ENCODE data around the gene APC2.

APC2 gene

DNA sequence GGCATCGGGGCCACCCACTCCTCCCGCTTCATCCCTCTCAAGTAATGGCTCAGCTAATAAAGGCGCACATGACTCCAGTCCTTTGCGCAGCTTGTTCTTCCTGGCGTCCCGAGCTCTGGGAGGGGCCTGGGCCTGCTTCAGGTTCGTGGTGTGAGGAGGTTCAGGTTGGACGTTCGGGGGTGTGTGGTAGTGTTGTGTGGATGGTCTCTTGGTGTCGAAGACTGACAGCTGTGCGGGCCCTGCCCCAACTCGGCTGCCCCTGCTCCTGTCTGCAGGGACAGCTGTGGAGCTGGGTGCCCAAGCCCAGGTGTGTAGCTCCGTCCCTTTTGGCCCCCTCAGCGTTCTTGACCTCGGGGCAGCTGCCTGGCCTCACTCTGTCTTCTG, 9.5 kb upstream of the APC2 start:
- Mint-ChIP-seq H3K4me1 (peaks cover 32 to 53% of the 10 kb centered on the region in 2 donors), H3K36me3 (peaks cover 51 to 56% of the 10 kb centered on the region in 2 donors), H3K27ac (peak overlapping the region; percentile 67), H3K9me3 (no peaks in the 10 kb centered on the region), H3K27me3 (peaks cover 1 to 8% of the 10 kb centered on the region in 2 donors), H3K4me3 (peak overlapping the region; percentile 97 to 100)
- ATAC-seq (replicated peaks) (no peak), DNase-seq (no peak)

DNA sequence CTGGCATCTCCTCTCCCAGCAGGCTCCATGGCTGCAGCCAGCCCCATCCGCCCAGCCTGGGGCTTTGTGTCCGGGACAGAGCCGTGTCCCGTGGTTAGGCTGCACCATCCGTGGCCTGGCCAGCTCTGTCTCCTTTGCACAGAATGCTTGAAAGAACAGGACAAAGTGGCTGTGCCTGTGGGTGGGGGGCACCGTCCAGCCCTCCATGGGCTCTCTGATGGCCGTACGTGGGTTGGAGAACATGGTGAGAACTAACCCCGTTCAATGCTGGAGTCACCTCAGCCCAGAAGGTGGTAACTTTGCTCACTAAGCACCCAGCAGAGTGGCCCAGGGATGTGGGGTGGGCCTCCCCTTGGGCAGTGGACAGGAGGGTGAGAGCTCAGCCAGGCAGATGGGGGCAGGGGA, 8.9 kb upstream of the APC2 start:
- peaks cover 33 to 56% of the 10 kb centered on the region in 2 donors for H3K4me1 Mint-ChIP-seq
- H3K4me3 Mint-ChIP-seq: peak overlapping the region; percentile 97 to 100
- peaks cover 3 to 10% of the 10 kb centered on the region in 2 donors for H3K27me3 Mint-ChIP-seq
- no peaks in the 10 kb centered on the region for H3K9me3 Mint-ChIP-seq
- peak overlapping the region; percentile 67 for H3K27ac Mint-ChIP-seq
- DNase-seq (no peak), ATAC-seq (replicated peaks) (no peak)
- H3K36me3 Mint-ChIP-seq: peaks cover 49 to 56% of the 10 kb centered on the region in 2 donors

DNA sequence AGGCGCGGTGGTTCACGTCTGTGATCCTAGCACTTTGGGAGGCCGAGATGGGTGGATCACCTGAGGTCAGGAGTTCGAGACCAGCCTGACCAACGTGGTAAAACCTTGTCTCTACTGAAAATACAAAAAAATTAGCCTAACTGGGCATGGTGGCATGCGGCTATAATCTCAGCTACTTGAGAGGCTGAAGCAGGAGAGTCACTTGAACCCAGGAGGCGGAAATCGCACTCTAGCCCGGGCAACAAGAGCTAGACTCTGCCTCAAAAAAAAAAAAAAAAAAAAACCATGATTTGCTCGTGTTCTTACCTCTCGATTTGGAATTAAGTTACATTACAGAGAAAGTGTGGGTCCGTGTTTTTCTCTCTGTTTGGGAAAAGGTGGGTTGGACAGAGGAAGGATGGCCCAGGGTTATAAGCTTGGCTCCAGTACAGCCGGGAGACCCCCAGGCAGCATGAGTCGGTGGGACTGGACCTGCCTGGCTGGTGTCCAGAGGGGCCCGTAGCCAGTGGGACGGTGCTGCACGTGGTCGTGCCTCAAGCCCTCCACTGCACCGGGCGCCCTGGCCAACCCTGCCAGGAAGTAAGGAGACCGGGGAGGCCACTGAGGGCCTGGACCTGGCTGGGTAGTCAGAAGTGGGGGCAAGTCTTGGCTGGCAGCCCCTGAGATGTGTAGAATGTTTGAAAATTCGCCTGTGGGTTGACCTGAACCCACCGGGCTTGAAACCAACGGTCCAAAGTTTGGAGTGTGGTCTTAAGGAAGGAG, 8.1 kb upstream of the APC2 start:
- DNase-seq: no peak
- peak overlapping the region; percentile 83 for H3K27ac Mint-ChIP-seq
- H3K27me3 Mint-ChIP-seq: peaks cover 3 to 14% of the 10 kb centered on the region in 2 donors

DNA sequence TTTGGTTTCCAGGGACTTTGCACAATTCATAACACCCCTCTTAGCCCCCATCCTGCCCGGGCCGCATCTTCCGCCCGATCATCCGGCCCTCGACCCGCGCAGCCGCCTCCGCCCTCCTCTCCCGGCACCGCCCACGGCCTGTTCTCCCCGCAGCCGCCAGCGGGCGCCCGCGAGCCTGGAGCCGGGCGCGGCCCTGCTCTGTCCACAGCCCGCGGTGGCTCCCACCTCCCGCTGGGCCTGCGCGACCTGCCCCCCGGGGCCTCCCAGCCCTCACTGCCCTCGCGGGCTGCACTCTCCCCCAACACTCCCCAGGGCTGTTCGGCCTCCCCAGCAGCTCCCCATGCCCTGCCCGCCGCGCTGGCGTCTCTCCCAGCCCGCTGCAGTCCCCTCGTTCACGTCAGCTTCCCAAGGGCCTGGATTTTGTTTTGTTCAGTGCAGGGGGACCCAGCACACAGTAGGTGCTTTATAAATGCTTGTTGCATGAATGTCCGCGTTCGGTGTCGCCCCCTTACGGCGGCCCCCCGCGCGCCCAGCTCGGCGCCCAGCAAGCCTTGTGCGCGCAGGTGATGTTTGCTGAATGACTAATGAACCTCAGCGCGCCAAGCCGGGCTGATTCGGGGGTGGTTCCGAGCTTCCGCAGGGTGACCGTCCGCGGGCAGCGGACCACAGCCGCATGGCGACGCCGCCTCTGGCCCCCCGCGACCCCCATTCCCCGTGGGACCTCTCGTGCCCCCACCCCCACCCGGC, 4.6 kb upstream of the APC2 start:
- Mint-ChIP-seq H3K4me1 (peaks cover 36 to 53% of the 10 kb centered on the region in 2 donors), H3K9me3 (no peaks in the 10 kb centered on the region), H3K36me3 (peaks cover 29 to 35% of the 10 kb centered on the region in 2 donors), H3K27ac (peak overlapping the region; percentile 51), H3K27me3 (peaks cover 28 to 42% of the 10 kb centered on the region in 2 donors), H3K4me3 (peak overlapping the region; percentile 76 to 83)
- ATAC-seq (replicated peaks) (peak; percentile 80 to 88), DNase-seq (peak; percentile 69)

More for the DNA sequence above, 8.1 kb upstream of the APC2 start:
- ATAC-seq (replicated peaks): no peak
- Mint-ChIP-seq H3K4me1 (peaks cover 33 to 56% of the 10 kb centered on the region in 2 donors), H3K4me3 (peak overlapping the region; percentile 30 to 60), H3K36me3 (peaks cover 44 to 53% of the 10 kb centered on the region in 2 donors), H3K9me3 (no peaks in the 10 kb centered on the region)

DNA sequence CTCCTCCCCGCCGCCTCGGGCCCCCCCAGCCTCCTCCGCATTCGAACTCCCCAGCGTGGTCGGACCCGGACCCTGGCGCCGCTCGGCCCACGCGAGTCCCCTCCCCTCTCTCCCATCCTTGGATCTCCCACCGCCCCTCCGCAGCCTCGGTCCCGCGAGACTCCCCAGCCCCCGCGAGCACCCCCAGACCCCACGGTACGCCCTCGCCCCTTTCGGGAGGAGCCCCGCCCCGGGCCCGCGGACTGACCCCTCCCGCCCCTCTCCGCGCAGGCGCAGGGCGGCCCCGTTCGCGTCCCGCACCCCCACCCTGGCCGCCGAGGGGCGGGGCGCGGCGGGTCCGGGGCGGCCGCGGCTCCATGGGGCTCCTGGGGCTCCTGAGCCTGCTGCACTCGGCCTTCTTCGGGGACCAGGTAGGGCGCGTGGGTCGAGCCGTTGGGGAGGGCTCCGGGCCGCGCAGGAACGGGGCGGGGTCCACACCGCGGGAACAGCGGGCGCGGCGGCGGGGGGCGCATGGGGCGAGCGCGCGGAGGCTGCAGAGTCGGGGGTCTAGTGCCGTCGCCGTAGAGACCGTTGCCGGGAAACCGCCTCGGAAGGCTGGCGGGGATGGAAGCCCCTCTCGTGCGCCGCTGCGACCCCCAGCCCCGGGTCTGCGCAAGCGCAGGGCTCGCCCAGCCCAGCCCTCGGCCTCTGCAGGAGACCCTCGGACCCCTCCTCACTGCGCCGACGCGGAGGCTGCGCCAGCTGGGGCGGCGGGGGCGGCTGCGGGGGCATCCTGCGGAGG, 3.8 kb upstream of the APC2 start:
- peak overlapping the region in 1 of 2 donors; percentile 83 for H3K4me3 Mint-ChIP-seq
- H3K4me1 Mint-ChIP-seq: peaks cover 33 to 45% of the 10 kb centered on the region in 2 donors
- no peaks in the 10 kb centered on the region for H3K9me3 Mint-ChIP-seq
- H3K27ac Mint-ChIP-seq: no peak overlapping the region
- peaks cover 36 to 49% of the 10 kb centered on the region in 2 donors for H3K27me3 Mint-ChIP-seq
- H3K36me3 Mint-ChIP-seq: peaks cover 22 to 28% of the 10 kb centered on the region in 2 donors
- ATAC-seq (replicated peaks): no peak
- DNase-seq: no peak

DNA sequence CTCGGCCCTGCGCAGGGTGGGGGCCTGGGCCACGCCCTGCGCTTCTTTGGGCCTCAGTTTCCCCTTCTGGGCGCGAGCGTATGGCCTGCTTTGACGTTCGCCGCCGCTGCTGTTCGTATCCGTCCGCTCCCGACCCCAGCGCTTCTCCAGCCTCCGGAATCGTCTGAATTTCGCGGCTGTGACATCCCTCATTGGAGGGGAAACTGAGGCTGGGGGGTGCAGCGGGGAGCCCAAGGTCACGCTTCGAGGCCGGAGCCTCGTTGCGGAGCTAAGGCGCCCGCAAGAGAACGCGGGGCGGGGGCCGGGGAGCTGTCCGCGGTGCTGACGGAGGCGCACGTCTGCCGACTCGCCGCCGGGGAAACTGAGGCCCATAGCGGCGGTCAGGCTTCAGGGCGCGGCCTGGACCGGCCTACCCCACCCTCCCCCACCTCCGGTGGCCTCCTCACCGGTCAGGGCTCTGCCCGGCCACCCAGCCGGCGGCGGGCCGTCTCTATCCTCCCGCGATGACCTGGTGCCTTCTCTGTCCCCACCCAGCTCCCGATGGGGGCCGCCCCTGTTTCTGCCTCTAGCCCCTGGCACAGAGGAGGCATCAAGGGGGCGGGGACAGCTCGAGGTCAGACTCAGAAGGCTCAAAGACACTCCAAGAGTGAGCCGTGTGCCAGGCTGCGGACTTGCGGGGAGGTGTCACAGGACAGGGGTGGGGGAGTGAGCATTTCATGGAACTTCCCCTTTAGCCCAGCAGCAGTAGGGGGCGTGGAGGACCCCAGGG, 3.0 kb upstream of the APC2 start:
- peak overlapping the region; percentile 80 for H3K27ac Mint-ChIP-seq
- peak overlapping the region; percentile 32 to 55 for H3K4me3 Mint-ChIP-seq
- H3K36me3 Mint-ChIP-seq: peaks cover 15 to 20% of the 10 kb centered on the region in 2 donors
- H3K4me1 Mint-ChIP-seq: peaks cover 31 to 37% of the 10 kb centered on the region in 2 donors
- ATAC-seq (replicated peaks): no peak
- DNase-seq: no peak
- no peaks in the 10 kb centered on the region for H3K9me3 Mint-ChIP-seq
- H3K27me3 Mint-ChIP-seq: peaks cover 43 to 57% of the 10 kb centered on the region in 2 donors

DNA sequence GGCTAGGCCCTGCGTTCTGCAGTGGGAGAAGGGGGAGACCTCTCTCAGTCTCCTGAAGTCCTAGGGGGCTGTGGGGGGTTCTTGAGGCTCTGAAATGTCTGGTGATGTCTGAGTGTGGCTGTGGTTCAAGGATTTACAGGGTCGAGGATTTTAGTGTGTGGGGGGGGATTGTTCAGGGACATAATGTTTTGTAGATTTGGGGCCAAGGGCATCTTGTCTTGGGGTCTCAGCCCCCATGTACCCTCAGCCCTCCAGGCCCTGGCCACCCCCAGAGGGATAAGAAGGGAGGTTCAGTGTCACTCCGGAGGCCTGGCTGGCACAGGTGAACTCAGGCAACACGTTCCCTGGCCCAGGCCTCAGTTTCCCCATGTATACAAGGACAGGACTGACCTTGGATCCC, 2.4 kb upstream of the APC2 start:
- Mint-ChIP-seq H3K27me3 (peaks cover 48 to 63% of the 10 kb centered on the region in 2 donors), H3K4me1 (peaks cover 29 to 35% of the 10 kb centered on the region in 2 donors), H3K27ac (peak overlapping the region; percentile 80), H3K36me3 (peaks cover 10 to 14% of the 10 kb centered on the region in 2 donors), H3K4me3 (no peak overlapping the region), H3K9me3 (no peaks in the 10 kb centered on the region)
- no peak for ATAC-seq (replicated peaks)
- no peak for DNase-seq

DNA sequence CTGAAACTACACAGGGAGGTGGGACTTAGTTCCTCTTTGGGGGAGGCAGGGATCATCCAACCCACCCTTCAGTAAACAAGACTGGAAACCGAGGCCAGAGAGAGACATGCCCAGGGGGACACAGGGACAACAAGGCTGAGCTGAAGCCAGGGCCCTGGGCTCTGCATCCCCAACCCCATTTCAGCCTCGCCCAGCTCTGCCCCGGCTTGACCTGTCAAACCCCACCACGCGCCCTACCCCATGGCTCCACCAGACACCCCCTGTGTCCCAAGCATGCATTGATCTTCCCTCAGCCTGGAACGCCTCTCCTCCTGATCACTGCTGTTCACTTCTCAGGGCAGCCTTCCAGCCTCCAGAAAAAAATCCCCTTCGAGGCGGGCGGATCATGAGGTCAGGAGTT, 2.0 kb upstream of the APC2 start:
- peaks cover 51 to 68% of the 10 kb centered on the region in 2 donors for H3K27me3 Mint-ChIP-seq
- H3K27ac Mint-ChIP-seq: no peak overlapping the region
- H3K36me3 Mint-ChIP-seq: peaks cover 7 to 10% of the 10 kb centered on the region in 2 donors
- no peak for DNase-seq
- peak overlapping the region in 1 of 2 donors; percentile 43 for H3K4me3 Mint-ChIP-seq
- no peak for ATAC-seq (replicated peaks)
- peaks cover 28 to 33% of the 10 kb centered on the region in 2 donors for H3K4me1 Mint-ChIP-seq
- H3K9me3 Mint-ChIP-seq: no peaks in the 10 kb centered on the region

DNA sequence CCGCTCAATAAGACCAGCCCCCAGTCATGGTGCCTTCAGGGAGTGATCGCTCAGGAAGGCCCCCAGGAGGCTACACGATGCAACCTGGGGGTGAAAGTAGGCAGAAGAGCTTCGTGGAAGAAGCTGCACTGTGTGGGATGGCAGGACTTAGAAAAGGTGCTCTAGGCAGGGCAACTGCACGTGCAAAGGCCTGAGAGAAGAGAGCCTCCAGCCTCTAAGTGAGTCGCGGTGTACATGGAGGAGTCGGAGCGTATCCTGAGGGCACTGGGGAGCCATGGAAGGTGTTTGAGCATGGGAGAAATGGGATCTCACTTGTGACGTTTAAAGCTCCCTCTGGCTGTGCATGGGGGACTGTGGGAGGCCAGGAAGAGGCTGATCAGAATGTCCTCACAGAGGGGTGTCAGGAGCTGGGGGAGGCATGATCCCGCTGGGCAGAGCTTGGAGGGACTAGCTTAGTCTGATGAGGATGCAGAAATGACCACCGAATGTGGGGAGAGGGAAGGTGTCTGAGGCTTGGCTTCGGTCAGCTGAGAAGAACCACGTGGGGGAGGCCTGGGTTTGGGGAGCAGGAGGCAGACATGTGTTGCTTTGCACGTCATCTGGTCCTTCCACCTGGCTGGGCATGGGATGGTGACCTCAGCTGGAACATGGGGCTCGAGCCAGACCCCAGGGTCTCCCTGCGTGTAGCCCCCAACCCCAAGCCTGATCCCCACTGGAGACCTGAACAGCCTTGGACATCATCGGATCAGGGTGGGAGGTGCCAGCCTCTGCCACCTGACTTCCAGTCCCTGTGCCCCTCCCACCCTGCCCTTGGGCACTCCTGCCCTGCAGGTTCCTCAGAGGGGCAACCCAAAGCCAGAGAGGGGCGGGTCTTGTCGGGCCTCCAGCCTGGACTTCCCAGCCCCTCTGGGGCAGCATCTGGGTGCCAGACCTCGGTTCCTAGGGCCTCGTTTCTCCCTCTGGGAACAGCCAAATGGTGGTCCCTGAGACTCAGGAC, 1.1 kb downstream of the APC2 start:
- peak overlapping the region; percentile 15 for H3K27ac Mint-ChIP-seq

DNA sequence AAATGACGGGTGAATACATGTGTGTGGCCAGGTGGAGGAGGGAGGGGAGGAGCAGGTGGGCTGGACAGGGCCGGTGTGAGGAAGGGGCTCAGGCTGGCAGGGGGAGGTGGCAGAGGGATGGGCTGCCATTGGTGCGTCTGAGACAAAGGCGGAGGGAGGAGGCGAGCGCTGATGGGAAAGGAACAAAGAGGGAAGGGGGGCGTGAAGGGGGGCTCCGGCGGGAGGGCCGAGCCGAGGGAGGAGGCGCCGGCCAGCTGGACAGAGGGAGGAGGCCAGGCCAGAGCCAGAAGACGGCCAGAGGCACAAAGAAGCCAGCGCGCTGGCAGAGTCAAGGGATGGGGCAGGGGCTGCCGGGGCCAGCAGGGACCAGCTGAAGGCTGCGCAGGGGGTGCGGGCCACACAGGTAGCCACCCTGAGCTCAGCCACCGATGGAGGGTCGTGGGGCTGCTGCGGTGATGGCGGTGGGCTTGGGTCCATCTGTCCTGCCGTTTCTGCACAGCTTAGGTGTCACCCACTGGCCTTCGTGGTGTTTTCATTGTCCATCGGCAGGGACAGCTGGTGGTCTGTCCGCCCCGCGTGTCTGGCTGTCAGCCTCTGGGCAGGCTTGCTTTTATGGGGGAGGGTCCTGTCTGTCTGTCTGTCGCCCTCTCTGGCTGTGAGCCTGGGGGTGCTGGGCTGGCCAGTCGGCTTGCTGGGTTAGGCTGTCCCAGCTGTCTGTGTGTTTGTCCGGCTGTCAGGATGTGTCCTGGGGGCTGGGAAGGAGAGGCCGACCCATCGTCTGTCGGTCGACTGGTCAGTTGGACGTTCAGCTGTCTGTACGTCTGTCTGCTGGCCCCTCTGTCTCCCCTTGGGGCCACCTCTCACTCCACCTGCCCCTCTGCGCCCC, 2.2 kb downstream of the APC2 start:
- Mint-ChIP-seq H3K36me3 (peaks cover 8% of the 10 kb centered on the region in 2 donors), H3K27me3 (peaks cover 69 to 82% of the 10 kb centered on the region in 2 donors), H3K9me3 (peaks cover 4 to 5% of the 10 kb centered on the region in 2 donors), H3K4me1 (peaks cover 31 to 39% of the 10 kb centered on the region in 2 donors), H3K27ac (peak overlapping the region; percentile 31), H3K4me3 (no peak overlapping the region)
- DNase-seq (no peak), ATAC-seq (replicated peaks) (no peak)

More for the DNA sequence above, 1.1 kb downstream of the APC2 start:
- DNase-seq (no peak), ATAC-seq (replicated peaks) (no peak)
- Mint-ChIP-seq H3K36me3 (peaks cover 8% of the 10 kb centered on the region in 2 donors), H3K4me3 (no peak overlapping the region), H3K27me3 (peaks cover 70 to 83% of the 10 kb centered on the region in 2 donors), H3K9me3 (peaks cover 4 to 5% of the 10 kb centered on the region in 2 donors), H3K4me1 (peaks cover 32 to 43% of the 10 kb centered on the region in 2 donors)

DNA sequence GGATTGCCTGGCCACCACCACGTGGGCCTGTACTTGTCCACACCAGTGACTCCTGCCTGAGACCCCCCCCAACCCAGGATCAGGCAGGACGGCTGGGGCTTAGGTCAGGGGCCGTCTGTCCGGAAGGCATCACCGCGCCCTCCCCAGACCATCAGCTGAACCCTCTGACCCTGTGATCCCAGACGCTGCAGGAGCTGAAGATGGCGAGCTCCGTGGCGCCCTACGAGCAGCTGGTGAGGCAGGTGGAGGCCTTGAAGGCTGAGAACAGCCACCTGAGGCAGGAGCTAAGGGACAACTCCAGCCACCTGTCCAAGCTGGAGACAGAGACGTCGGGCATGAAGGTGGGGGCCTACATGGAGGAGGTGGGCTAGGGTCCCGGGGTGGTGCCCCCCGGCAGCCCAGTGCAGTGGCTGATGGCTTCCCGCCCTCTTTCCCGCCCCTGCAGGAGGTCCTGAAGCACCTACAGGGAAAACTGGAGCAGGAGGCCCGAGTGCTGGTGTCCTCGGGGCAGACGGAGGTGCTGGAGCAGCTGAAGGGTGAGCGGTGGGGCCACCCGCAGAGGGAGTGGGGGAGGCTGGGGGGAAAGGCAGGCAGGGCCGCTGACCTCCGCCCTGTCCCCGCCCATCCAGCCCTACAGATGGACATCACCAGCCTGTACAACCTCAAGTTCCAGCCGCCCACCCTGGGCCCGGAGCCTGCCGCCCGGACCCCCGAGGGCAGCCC, 3.0 kb downstream of the APC2 start:
- Mint-ChIP-seq H3K27ac (no peak overlapping the region), H3K27me3 (peaks cover 66 to 76% of the 10 kb centered on the region in 2 donors), H3K36me3 (peaks cover 8% of the 10 kb centered on the region in 2 donors), H3K4me3 (peak overlapping the region in 1 of 2 donors; percentile 25), H3K9me3 (peaks cover 4 to 5% of the 10 kb centered on the region in 2 donors), H3K4me1 (peaks cover 27 to 35% of the 10 kb centered on the region in 2 donors)
- DNase-seq (no peak), ATAC-seq (replicated peaks) (no peak)
